HepG2 (cell line): ENCODE data around the gene FMC1. TPM values are rescaled to one million over a fixed set of nuclear protein-coding genes. Genes with fewer than 3 reads are reported as not detected.
"Not testable (repeated sequence)": the region's sequence is repeated elsewhere in the genome, so short reads cannot be mapped to it uniquely, and the experiment has no call there.

Source experiments
- ATAC-seq: fragments of 200-7000 bp; cut with Tn5 transposase; 3 replicates; pipeline ENCODE4 v1.9.1; 2020; ENCODE audit warnings: mild to moderate bottlenecking, moderate library complexity
- BruUV-seq: library from RNA; stranded (reverse); fragments of 400-500 nt; replicated peaks from 2 replicates; lab custom pipeline; 2021; lab: Mats Ljungman, UMichigan
- CTCF ChIA-PET: fragments of 300-600 bp; formaldehyde crosslinking; extraction: SDS; loops from one replicate; lab custom pipeline; 2021; ENCODE audit warnings: low total read pairs, inconsistent platforms, low intra/inter-chr PET ratio; lab: Yijun Ruan, JAX
- POLR2A ChIA-PET: fragments of 350-600 bp; sonication (Branson Sonifier 250); formaldehyde crosslinking; loops from one replicate; lab custom pipeline; 2020; ENCODE audit warnings: antibody characterized with exemption, inconsistent platforms; lab: Yijun Ruan, JAX
- DNase-seq: peaks from one replicate; pipeline ENCODE4 v3.0.0-alpha.2; 2015; ENCODE audit warnings: low spot score
- FAIRE-seq: peaks from 3 replicates; lab custom pipeline; 2011; peaks lifted over from hg19 to GRCh38; lab: Jason Lieb, UNC
- H2AFZ ChIP-seq: one replicate; pipeline ENCODE4 v1.6.1; 2011; ENCODE audit warnings: low read length, inconsistent platforms
- H3K27ac ChIP-seq: fragments of 300-600 bp; 3 replicates; pipeline ENCODE4 v1.8.0; 2011; ENCODE audit warnings: mixed run types, mild to moderate bottlenecking, mixed read lengths, low read length, inconsistent platforms; ENCODE audit not compliant: insufficient read depth; ENCODE audit errors: extremely low read length
- H3K27me3 ChIP-seq, 2 experiments: fragments of 200-600 bp in 1 of 2; 2 replicates in 1 of 2; 3 replicates in 1 of 2; pipeline versions ENCODE4 v1.6.0 to v1.8.0; 2011; ENCODE audit warnings: low read length in 2 of 2, mild to moderate bottlenecking in 2 of 2, moderate library complexity in 2 of 2, inconsistent platforms in 1 of 2; ENCODE audit not compliant: insufficient read depth in 2 of 2, control insufficient read depth in 1 of 2
- H3K36me3 ChIP-seq, 2 experiments: fragments of 200-600 bp in 1 of 2; replicated peaks in 1 of 2; 2 replicates in 1 of 2; 3 replicates in 1 of 2; pipeline versions ENCODE4 v1.5.1 to v1.8.0; 2011; ENCODE audit warnings: low read length in 2 of 2, inconsistent platforms in 1 of 2; ENCODE audit not compliant: insufficient read depth in 2 of 2, control insufficient read depth in 1 of 2
- H3K4me1 ChIP-seq: 2 replicates; pipeline ENCODE4 v1.5.1; 2012; ENCODE audit warnings: low read length, inconsistent platforms; ENCODE audit not compliant: insufficient read depth
- H3K4me2 ChIP-seq: 2 replicates; pipeline ENCODE4 v1.6.0; 2011; ENCODE audit warnings: low read depth, low read length, inconsistent platforms
- H3K4me3 ChIP-seq, 3 experiments: fragments of 200-600 bp in 1 of 3; sonication (generic), shearing (Covaris generic) in 1 of 3; replicated peaks in 1 of 3; 2 replicates each; pipeline ENCODE4 v1.5.1; 2011 to 2016; ENCODE audit warnings: low read length in 3 of 3, inconsistent platforms in 2 of 3, low read depth in 2 of 3, mild to moderate bottlenecking in 2 of 3, control low read depth in 1 of 3, mixed read lengths in 1 of 3; ENCODE audit not compliant: insufficient read depth in 1 of 3
- H3K79me2 ChIP-seq: one replicate; pipeline ENCODE4 v1.6.1; 2011; ENCODE audit warnings: low read length, inconsistent platforms; ENCODE audit not compliant: insufficient read depth
- H3K9ac ChIP-seq: 2 replicates; pipeline ENCODE4 v1.6.0; 2011; ENCODE audit warnings: mild to moderate bottlenecking, low read depth, low read length, inconsistent platforms; ENCODE audit not compliant: insufficient read depth
- H3K9me3 ChIP-seq: 2 replicates; pipeline ENCODE4 v1.5.1; 2012; ENCODE audit warnings: mild to moderate bottlenecking, low read length
- H4K20me1 ChIP-seq: 2 replicates; pipeline ENCODE4 v1.6.0; 2011; ENCODE audit warnings: inconsistent platforms, mild to moderate bottlenecking, low read length, moderate library complexity; ENCODE audit not compliant: insufficient read depth
- FOSL1 ChIP-seq: sonication (generic); formaldehyde crosslinking; IDR thresholded peaks from 2 replicates; pipeline ENCODE4 v1.9.0; 2021; ENCODE audit warnings: missing genetic modification reagents, borderline replicate concordance
- GABPB1 ChIP-seq: IDR thresholded peaks from 2 replicates; pipeline ENCODE4 v1.6.1; 2016; ENCODE audit warnings: mild to moderate bottlenecking, missing genetic modification reagents, moderate library complexity, missing compliant biosample characterization
- JARID2 ChIP-seq: sonication (generic); formaldehyde crosslinking; IDR thresholded peaks from 2 replicates; pipeline ENCODE4 v1.8.1; 2023; ENCODE audit warnings: missing genetic modification reagents, inconsistent platforms; ENCODE audit not compliant: insufficient replicate concordance
- NR2C2 ChIP-seq: sonication (generic); formaldehyde crosslinking; IDR thresholded peaks from 2 replicates; pipeline ENCODE4 v1.4.0; 2020; ENCODE audit warnings: missing genetic modification reagents, mild to moderate bottlenecking, moderate library complexity, borderline replicate concordance
- RARG ChIP-seq: sonication (generic); formaldehyde crosslinking; IDR thresholded peaks from 2 replicates; pipeline ENCODE4 v1.4.0; 2020; ENCODE audit warnings: low read depth, mild to moderate bottlenecking, missing genetic modification reagents
- RFXANK ChIP-seq: IDR thresholded peaks from 2 replicates; pipeline ENCODE4 v1.6.1; 2016
- ZNF317 ChIP-seq: sonication (generic); formaldehyde crosslinking; IDR thresholded peaks from 2 replicates; pipeline ENCODE4 v1.5.0; 2020; ENCODE audit warnings: mild to moderate bottlenecking, missing genetic modification reagents
- ZNF460 ChIP-seq: sonication (generic); formaldehyde crosslinking; IDR thresholded peaks from 2 replicates; pipeline ENCODE4 v1.5.1; 2020; ENCODE audit warnings: missing genetic modification reagents, mild to moderate bottlenecking, borderline replicate concordance
- ZNF713 ChIP-seq: sonication (generic); formaldehyde crosslinking; IDR thresholded peaks from 2 replicates; pipeline ENCODE4 v1.4.0; 2020; ENCODE audit warnings: mild to moderate bottlenecking, missing genetic modification reagents
- ZNF788 ChIP-seq: sonication (generic); formaldehyde crosslinking; IDR thresholded peaks from 2 replicates; pipeline ENCODE4 v1.5.0; 2020; ENCODE audit warnings: mild to moderate bottlenecking, missing genetic modification reagents, borderline replicate concordance
- WGBS: methylation state at CpG from one replicate; pipeline ENCODE4 v1.1.6; 2017; ENCODE audit warnings: low lambda C conversion rate; 5-methylcytosine and 5-hydroxymethylcytosine counted together
- in situ Hi-C: cut with HindIII; loops from 2 replicates; pipeline ENCODE4 v1.10.0; 2017; ENCODE audit warnings: low pct_unique_long_range_greater_than_20kb; ENCODE audit not compliant: extremely low pct_ligation_motif_present
- intact Hi-C: fragments of 100-400 bp; cut with micrococcal nuclease; formaldehyde crosslinking; loops from one replicate; pipeline ENCODE4 v1.10.0; 2022; ENCODE audit not compliant: unreplicated experiment
- polyA plus RNA-seq, 8 experiments: library from polyadenylated mRNA; depleted of rRNA in 3 of 8; stranded (reverse) in 7 of 8; unstranded in 1 of 8; fragments of >200 nt; fragmentation: Illumina TruSeq in 4 of 8; extraction: Trizol in 4 of 8; gene quantifications; 2 replicates each; pipeline versions ENCODE4 v1.2.1 to v1.2.3, GENCODE V29; 2011 to 2016; ENCODE audit warnings: low read depth in 4 of 8, missing spikeins in 1 of 8, mixed read lengths in 1 of 8; ENCODE audit not compliant: insufficient read depth in 1 of 8
- total RNA-seq, 5 experiments: library from RNA; depleted of rRNA; stranded (reverse); fragments of >200 nt; fragmentation: Illumina TruSeq; extraction: Trizol; gene quantifications; 2 replicates each; pipeline ENCODE4 v1.2.3, GENCODE V29; 2016; ENCODE audit warnings: low read depth in 1 of 5
- TF ChIP-seq, protein P1 (sequence below): sonication (generic); formaldehyde crosslinking; IDR thresholded peaks from 2 replicates; pipeline ENCODE4 v1.5.0; 2020; ENCODE audit warnings: missing genetic modification reagents
- TF ChIP-seq, protein P2 (sequence below): sonication (generic); formaldehyde crosslinking; IDR thresholded peaks from 2 replicates; pipeline ENCODE4 v1.5.0; 2020; ENCODE audit warnings: mild to moderate bottlenecking, missing genetic modification reagents

FMC1 gene
- total and polyA plus RNA-seq, 2 of the 13 experiments (the other 11 are each of a cell fraction or from before 2014, with no cell fraction given) = 39.2 to 50.7 TPM

DNA sequence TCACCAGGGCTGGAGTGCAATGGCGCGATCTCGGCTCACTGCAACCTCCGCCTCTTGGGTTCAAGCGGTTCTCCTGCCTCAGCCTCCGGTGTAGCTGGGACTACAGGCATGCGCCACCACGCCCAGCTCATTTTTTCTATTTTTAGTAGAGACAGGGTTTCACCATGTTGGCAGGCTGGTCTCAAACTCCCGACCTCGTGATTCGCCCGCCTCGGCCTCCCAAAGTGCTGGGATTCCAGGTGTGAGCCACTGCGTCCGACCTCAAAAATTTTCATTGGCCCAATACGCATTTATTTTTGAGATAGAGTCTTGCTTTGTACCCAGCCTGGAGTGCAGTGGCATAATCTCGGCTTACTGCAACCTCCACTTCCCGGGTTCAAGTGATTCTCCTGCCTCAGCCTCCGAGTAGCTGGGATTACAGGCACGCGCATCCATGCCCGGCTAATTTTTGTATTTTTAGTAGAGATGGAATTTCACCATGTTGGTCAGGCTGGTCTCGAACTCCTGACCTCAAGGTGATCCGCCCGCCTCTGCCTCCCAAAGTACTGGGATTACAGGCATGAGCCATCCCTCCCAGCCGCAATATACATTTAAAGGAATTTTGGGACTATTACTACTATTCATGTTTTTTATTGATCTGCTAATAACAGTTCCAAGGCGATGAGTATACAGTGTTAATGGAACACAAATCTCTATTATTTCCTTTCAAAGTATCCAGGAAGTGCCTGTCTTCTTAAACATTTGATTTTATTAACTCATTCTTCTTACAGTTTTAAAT is 16.8 kb downstream of the FMC1 start:
- Histone ChIP-seq H3K79me2 (peaks cover 27% of the 10 kb centered on the region), H3K4me3 (peak overlapping the region; percentile 70 to 97 (median 86)), H4K20me1 (peaks cover 15% of the 10 kb centered on the region; the same call in 1 of the 2 replicates), H3K4me1 (peaks cover 27% of the 10 kb centered on the region), H3K9ac (peak overlapping the region; percentile 98; the same call in 1 of the 2 replicates), H3K4me2 (peak overlapping the region; percentile 87)
- not testable (repeated sequence) for H2AFZ ChIP-seq, H3K27me3 ChIP-seq, FAIRE-seq, DNase-seq
- intact Hi-C loops = loop anchor here (2.0 kb wide), 1 partner anchor 37 kb away; no protein-coding TSS in a partner anchor
- POLR2A ChIA-PET = interaction anchor here (2.0 kb wide), 1 partner anchor 14 kb away, joined by 13 read pairs; no protein-coding TSS in a partner anchor
- 95% methylated on average over 27 of the region's 27 CpGs for WGBS
- TF ChIP-seq ZNF317 (CRISPR knock-in tag) = peak; percentile 95
- 0 out of 2 replicates have a peak, but pooled peaks have one; percentile 12 for TF ChIP-seq GABPB1 (CRISPR knock-in tag)
- TF ChIP-seq, all 625 proteins: peak for 2; not testable (repeated sequence) for 623
- H3K9me3 ChIP-seq, H3K36me3 ChIP-seq, ATAC-seq, BruUV-seq, CTCF ChIA-PET, in situ Hi-C loops: not testable (repeated sequence)
- H3K27ac ChIP-seq = peak overlapping the region; percentile 99

- CTCF ChIA-PET = no interaction called here
- H3K79me2 ChIP-seq = peaks cover 36% of the 10 kb centered on the region
- intact Hi-C loops = loop anchor here (1.0 to 2.0 kb wide), 2 partner anchors 17 to 38 kb away; partner anchors contain the start of gene FMC1
- no peak for TF ChIP-seq ZNF713 (CRISPR knock-in tag)
- TF ChIP-seq ZNF788 (CRISPR knock-in tag) = no peak
- TF ChIP-seq, protein P1, sequence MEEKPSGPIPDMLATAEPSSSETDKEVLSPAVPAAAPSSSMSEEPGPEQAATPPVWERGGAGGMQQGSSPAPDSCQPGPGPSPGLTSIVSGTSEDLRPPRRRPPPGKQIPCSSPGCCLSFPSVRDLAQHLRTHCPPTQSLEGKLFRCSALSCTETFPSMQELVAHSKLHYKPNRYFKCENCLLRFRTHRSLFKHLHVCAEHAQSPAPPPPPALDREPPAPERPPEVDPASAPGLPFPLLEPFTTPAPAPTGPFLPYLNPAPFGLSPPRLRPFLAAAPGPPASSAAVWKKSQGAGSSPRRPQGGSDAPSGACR (CRISPR knock-in tag) = no peak
- TF ChIP-seq RARG = no peak
- no peak for TF ChIP-seq FOSL1
- TF ChIP-seq RFXANK (CRISPR knock-in tag) = no peak
- no peak for TF ChIP-seq JARID2 (CRISPR knock-in tag)
- TF ChIP-seq, protein P2, sequence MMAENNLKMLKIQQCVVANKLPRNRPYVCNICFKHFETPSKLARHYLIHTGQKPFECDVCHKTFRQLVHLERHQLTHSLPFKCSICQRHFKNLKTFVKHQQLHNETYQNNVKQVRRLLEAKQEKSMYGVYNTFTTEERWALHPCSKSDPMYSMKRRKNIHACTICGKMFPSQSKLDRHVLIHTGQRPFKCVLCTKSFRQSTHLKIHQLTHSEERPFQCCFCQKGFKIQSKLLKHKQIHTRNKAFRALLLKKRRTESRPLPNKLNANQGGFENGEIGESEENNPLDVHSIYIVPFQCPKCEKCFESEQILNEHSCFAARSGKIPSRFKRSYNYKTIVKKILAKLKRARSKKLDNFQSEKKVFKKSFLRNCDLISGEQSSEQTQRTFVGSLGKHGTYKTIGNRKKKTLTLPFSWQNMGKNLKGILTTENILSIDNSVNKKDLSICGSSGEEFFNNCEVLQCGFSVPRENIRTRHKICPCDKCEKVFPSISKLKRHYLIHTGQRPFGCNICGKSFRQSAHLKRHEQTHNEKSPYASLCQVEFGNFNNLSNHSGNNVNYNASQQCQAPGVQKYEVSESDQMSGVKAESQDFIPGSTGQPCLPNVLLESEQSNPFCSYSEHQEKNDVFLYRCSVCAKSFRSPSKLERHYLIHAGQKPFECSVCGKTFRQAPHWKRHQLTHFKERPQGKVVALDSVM (CRISPR knock-in tag) = peak; percentile 85
- TF ChIP-seq NR2C2 = no peak; the same call in 1 of the 2 replicates
- peak; percentile 91 for TF ChIP-seq ZNF460 (CRISPR knock-in tag)
Measured at GRCh38 chr7:139358541-139359365, 17.6 kb downstream of the FMC1 start.

More at GRCh38 chr7:139358541-139359365, 17.6 kb downstream of the FMC1 start:
- Histone ChIP-seq H2AFZ (no peak overlapping the region), H3K9me3 (no peaks in the 10 kb centered on the region), H4K20me1 (peaks cover 17% of the 10 kb centered on the region; the same call in 1 of the 2 replicates), H3K4me1 (peaks cover 30% of the 10 kb centered on the region), H3K4me2 (peak overlapping the region; percentile 87), H3K9ac (peak overlapping the region; percentile 98), H3K4me3 (peak overlapping the region; percentile 70 to 97 (median 86)), H3K36me3 (peaks cover 3 to 7% of the 10 kb centered on the region in 2 experiments; a peak in 2 of 5 replicates), H3K27ac (peak overlapping the region; percentile 99), H3K27me3 (no peaks in the 10 kb centered on the region)
- FAIRE-seq = no peak
- BruUV-seq = TSS peak; percentile 95
- WGBS = 6% methylated on average over 32 of the region's 39 CpGs
- no peak for DNase-seq
- in situ Hi-C loops = no loop called here
- POLR2A ChIA-PET = interaction anchor here (1.0 to 2.3 kb wide), 8 partner anchors 12 to 225 kb away, joined by 3 to 30 read pairs (median 5); partner anchors contain the start of gene FMC1
- ATAC-seq = peak; percentile 22
